Neutrophil (primary cell): ENCODE data around the gene XXYLT1.

Experiments used
- H3K27ac ChIP-seq: fragments of 200-600 bp; sonication (generic); 2 replicates; pipeline ENCODE4 v1.5.1; 2016; ENCODE audit warnings: mild to moderate bottlenecking, moderate library complexity
- H3K27me3 ChIP-seq: fragments of 200-600 bp; sonication (generic); 2 replicates; pipeline ENCODE4 v1.6.0; 2016; ENCODE audit warnings: mild to moderate bottlenecking
- H3K36me3 ChIP-seq: fragments of 200-600 bp; sonication (generic); 2 replicates; pipeline ENCODE4 v1.5.1; 2017
- H3K4me1 ChIP-seq, 2 experiments: fragments of 200-600 bp in 1 of 2; sonication (generic) in 1 of 2; 1 replicate in 1 of 2; 2 replicates in 1 of 2; pipeline versions ENCODE4 v1.5.1 to v1.6.1; 2013 to 2016; ENCODE audit warnings: low read depth in 1 of 2, low read length in 1 of 2, mild to moderate bottlenecking in 1 of 2, moderate library complexity in 1 of 2; ENCODE audit not compliant: control insufficient read depth in 1 of 2, insufficient read depth in 1 of 2
- H3K4me3 ChIP-seq, 2 experiments: fragments of 200-600 bp in 1 of 2; sonication (generic) in 1 of 2; 1 replicate in 1 of 2; 2 replicates in 1 of 2; pipeline ENCODE4 v1.5.1; 2013 to 2016; ENCODE audit warnings: low read depth in 1 of 2, low read length in 1 of 2, mild to moderate bottlenecking in 1 of 2, moderate library complexity in 1 of 2
- H3K9me3 ChIP-seq: fragments of 200-600 bp; sonication (generic); 2 replicates; pipeline ENCODE4 v1.5.1; 2016
- CTCF ChIP-seq: fragments of 200-600 bp; sonication (generic); IDR thresholded peaks from 2 replicates; pipeline ENCODE4 v1.5.1; 2016; ENCODE audit warnings: antibody characterized with exemption

XXYLT1 gene

GRCh38 chr3:195105389-195105788 lies 165.6 kb downstream of the XXYLT1 start:
- TF ChIP-seq CTCF, result no peak
- Histone ChIP-seq H3K4me3 (no peak overlapping the region), H3K36me3 (no peaks in the 10 kb centered on the region), H3K4me1 (peaks cover 76 to 78% of the 10 kb centered on the region in 2 experiments), H3K9me3 (no peaks in the 10 kb centered on the region), H3K27ac (peak overlapping the region; percentile 97), H3K27me3 (no peaks in the 10 kb centered on the region)

- H3K36me3 ChIP-seq, result no peaks in the 10 kb centered on the region
- peaks cover 84 to 88% of the 10 kb centered on the region in 2 experiments for H3K4me1 ChIP-seq
Observed at GRCh38 chr3:195104340-195104739, 166.6 kb downstream of the XXYLT1 start.

GRCh38 chr3:195103623-195104022 lies 167.3 kb downstream of the XXYLT1 start:
- H3K36me3 ChIP-seq, result no peaks in the 10 kb centered on the region
- peak overlapping the region; percentile 97 for H3K27ac ChIP-seq
- TF ChIP-seq CTCF, result no peak
- no peak overlapping the region for H3K4me3 ChIP-seq
- H3K9me3 ChIP-seq, result no peaks in the 10 kb centered on the region
- peaks cover 87 to 96% of the 10 kb centered on the region in 2 experiments for H3K4me1 ChIP-seq
- H3K27me3 ChIP-seq, result no peaks in the 10 kb centered on the region

More at GRCh38 chr3:195104340-195104739, 166.6 kb downstream of the XXYLT1 start:
- no peak overlapping the region for H3K4me3 ChIP-seq
- H3K27me3 ChIP-seq, result no peaks in the 10 kb centered on the region
- peak overlapping the region; percentile 97 for H3K27ac ChIP-seq
- TF ChIP-seq CTCF, result no peak
- H3K9me3 ChIP-seq, result no peaks in the 10 kb centered on the region

GRCh38 chr3:195102609-195103467 lies 168.1 kb downstream of the XXYLT1 start:
- no peaks in the 10 kb centered on the region for H3K9me3 ChIP-seq
- no peaks in the 10 kb centered on the region for H3K27me3 ChIP-seq
- H3K27ac ChIP-seq, result peak overlapping the region; percentile 97
- H3K4me3 ChIP-seq, result peak overlapping the region in 1 of 2 experiments; percentile 50
- no peaks in the 10 kb centered on the region for H3K36me3 ChIP-seq
- H3K4me1 ChIP-seq, result peaks cover 83 to 96% of the 10 kb centered on the region in 2 experiments
- no peak for TF ChIP-seq CTCF

- Histone ChIP-seq H3K27ac (peak overlapping the region; percentile 97), H3K4me1 (peaks cover 78 to 95% of the 10 kb centered on the region in 2 experiments), H3K9me3 (no peaks in the 10 kb centered on the region), H3K27me3 (no peaks in the 10 kb centered on the region), H3K36me3 (no peaks in the 10 kb centered on the region), H3K4me3 (peak overlapping the region; percentile 1 to 50)
- no peak for TF ChIP-seq CTCF
Observed at GRCh38 chr3:195101927-195102608, 168.9 kb downstream of the XXYLT1 start.
